Erythroblast (primary cell): Measurements from ENCODE around the gene AUTS2.
"Not testable (repeated sequence)": the region's sequence is repeated elsewhere in the genome, so short reads cannot be mapped to it uniquely, and the experiment has no call there.

Experiments used
- DNase-seq, 2 experiments: peaks; one replicate each; lab custom pipeline; 2025; lab: John Stamatoyannopoulos, UW
- GATA1 ChIP-seq: IDR thresholded peaks from 2 replicates; pipeline ENCODE4 v1.6.1; 2011; ENCODE audit warnings: low read depth, mild to moderate bottlenecking, control low read depth, low read length, moderate library complexity
- POLR2A ChIP-seq: IDR thresholded peaks from 2 replicates; pipeline ENCODE4 v1.6.1; 2011; ENCODE audit warnings: mild to moderate bottlenecking, low read length

The AUTS2 gene

DNA sequence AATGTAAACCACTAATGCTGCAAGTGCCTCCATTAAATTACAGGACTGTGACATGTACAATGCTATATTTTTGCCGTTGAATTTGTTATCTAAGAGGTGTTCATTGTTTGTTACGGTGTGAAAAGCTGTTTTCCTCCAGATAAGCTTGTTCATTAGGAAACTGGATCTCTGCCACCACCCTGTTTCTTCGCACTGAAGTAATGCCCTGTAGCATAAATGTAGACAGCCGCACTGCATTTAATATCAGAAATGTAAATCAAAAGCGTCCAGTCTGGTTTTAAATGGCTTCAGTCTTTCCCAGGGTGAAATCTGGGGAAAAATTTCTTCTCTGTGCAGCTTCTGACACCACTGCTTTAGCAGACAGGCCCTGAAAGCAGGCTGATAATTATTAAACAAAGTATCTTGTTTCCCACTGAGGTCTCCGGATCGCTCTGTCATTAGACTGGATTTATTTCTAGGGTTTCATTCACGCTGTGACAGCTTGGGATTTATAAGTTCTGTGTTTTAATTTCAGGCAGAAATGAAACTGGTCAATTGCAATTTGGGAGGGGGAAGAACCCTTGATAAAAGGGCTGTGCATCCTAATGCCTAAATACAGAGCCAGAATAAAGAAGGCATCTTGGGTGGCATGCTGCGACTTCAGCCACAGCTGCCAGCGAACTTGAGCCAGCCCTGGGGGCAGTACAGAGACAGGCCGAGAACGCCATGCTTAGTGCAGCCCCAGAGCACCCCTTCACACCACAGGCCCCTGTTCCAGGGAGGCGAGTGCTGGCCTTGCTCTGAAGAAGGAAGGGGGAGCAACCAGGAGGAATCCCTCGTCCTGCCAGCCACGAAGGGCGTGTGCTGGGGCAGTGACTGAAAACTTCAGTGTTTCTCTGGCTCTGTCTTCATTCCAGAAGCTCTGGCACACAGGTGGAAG lies 985.9 kb downstream of the AUTS2 start:
- no peak for TF ChIP-seq POLR2A
- DNase-seq, result no peak

DNA sequence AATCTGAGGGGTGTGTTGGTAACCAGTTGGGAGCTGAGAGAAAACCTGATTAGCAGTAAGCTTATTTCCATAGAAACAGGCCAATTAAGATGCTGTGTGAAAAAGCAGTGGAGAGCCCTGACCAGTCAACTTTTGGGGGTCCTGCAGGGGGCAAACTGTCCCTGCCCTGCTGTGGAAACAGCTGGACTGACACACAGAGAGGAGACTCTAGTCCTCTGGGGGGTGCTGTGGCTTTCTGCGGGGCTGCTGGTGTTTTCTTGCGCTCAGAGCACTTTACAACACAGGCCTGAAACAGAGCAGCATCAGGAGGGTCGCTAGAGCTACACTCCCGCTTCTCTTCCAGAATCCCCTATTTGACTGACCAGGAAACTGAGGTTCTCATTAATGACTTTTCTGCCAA lies 986.8 kb downstream of the AUTS2 start:
- no peak for DNase-seq
- TF ChIP-seq GATA1, result no peak
- no peak for TF ChIP-seq POLR2A

DNA sequence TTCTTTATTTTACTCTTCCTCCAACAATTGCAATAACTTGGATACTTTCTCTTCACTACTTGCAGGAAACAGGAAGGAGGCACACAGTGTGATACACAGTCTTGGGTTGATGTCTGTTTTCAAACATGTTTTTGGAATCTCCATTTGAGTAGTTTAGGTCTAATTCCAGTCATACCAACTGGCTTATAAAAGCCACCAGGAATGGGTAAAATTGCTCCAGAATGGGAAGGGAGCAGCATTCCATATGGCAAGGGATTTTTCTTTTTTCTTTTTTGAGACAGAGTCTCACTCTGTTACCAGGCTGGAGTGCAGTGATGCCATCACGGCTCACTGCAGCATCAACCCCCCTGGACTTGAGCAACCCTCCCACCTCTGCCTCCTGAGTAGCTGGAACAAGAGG lies 988.5 kb downstream of the AUTS2 start:
- no peak for TF ChIP-seq POLR2A
- DNase-seq, result no peak

DNA sequence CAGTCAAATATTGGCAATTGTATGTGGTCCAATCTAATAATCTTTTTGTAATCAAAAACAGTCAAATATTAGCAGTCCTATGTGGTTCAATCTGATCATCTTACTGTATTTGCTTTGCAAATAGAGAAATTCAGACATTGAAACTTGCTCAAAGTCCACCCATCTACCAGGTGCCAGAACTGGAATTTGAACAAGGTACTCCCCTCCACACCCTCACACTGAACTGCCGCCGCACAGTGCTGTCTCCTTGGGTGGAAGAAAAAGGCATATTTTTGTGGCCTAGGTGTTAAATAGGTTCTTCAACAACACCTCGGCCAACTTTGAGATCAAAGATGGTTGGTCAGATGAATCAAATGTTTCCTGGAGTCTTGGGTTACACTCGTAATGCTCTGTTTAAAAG lies 989.5 kb downstream of the AUTS2 start:
- no peak for DNase-seq
- no peak for TF ChIP-seq GATA1
- TF ChIP-seq POLR2A, result no peak

DNA sequence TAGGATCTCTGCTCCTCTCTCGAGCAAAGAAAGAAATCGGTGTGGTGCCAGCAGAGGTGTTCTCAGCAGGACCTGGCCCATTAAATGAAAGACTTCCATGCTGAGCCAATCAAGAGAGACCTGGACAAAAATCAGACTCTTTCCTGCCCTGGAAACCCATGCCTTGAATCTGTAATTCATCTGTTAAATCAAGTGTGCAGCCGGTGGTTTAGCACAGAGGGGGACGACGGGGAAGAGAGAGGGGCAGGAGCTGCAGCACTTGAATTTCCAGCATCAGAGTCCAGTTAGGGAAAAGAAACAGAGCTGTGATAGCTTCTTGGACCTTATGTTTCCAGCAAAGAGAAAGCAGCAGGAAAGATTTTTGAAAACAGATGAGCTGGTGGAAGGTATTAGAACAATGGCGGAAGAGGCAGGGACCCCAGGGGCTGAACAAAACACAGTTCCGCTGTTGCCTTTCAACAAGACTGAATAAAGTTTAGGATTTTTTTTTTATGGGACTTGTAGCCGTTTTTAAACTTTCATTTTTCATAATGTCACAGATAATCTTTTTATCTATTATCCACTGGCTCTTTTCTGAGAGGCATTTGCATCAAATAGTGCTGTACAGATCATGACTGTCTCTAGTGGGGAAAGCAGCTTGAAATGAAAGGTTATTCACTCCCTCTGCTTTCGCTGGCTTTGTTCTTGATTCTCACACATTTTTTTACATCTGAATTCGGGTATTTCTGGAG lies 990.1 kb downstream of the AUTS2 start:
- DNase-seq, result no peak
- no peak for TF ChIP-seq POLR2A
- TF ChIP-seq GATA1, result no peak

DNA sequence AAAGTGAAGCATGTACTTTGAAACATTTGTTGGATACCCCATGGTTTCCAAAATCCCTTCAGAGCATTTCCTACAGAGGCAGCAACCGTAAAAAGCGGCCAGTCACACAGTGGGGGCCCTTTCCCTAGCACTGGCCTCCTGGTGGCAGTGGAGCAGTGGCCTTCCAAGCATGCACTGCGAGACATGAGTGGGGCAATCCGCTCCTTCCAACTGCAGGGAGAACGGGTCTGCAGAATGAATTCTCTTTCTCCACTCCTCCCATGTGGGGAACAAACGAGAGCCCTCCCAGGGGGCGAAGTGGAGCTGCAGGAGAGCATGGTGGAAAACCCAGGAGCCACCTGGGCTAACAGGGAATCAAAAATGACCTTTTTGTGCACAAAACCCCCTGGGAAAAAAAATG lies 990.7 kb downstream of the AUTS2 start:
- TF ChIP-seq POLR2A (no peak), GATA1 (no peak)
- no peak for DNase-seq

DNA sequence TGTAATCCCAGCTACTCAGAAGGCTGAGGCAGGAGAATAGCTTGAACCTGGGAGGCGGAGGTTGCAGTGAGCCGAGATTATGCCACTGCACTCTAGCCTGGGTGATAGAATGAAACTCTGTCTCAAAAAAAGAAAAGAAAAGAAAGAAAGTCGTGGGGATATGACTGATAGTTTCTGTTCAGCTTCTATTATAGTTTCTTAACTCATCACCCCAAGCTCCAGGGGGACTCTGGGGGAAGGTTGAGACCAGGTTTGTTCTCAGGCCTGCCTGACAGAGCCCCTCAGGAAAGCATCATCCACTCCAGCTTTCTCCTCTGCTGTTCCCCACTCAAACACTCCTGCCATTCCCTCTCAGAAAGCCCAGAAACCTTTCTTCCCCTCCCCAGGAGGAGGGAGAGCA lies 991.3 kb downstream of the AUTS2 start:
- TF ChIP-seq GATA1 (no peak), POLR2A (no peak)
- no peak for DNase-seq

DNA sequence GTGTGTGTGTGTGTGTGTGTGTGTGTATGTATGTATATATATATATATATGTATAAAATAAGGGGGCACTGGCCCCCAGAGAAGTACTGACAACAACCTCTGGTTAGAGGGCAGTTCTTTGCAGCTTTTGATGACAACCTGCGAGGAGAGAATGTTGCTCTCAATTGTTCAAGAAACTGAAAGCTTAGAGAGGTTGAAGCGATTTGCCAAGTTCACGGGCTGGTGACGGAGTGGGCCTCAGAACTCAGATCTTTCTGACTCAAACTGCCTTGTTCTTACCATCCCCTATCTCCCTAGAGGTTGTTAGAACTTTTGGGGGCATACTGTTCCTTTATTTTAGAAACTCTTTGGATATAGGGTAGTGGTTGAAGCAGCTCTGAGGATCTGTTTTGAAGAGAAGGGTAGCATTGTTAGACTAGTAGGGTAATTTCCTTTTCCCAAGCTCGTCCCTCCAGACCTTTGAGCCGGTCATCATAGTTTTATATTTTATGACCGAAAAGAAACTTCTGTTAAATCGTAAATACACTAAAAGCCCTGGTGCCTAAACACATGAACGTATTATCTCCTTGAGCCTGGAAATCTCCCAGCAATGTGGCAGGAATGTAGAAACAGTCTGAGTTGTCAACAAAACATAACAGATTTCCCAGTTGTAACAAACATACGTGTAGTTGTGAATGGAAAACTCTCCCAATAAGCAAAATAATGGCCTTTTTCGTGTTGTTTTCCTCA lies 992.0 kb downstream of the AUTS2 start:
- no peak for TF ChIP-seq GATA1
- no peak for TF ChIP-seq POLR2A

DNA sequence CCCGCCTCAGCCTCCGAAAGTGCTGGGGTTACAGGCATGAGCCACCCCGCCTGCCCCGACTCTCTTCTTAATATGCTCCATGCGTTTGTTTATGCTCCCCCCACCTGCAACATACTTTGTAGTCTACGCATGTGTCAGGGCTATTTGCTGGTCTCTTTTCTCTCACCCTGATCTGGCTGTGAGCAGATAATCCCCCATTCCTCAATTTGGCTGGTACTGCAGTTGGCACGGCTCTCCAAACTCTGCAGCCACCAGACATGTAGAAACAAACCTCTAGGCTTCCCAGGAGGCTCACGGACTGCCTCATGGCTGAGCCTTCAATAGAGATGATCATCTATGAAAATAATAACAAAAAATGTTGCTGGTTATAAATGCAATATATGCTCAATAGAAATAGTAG lies 993.4 kb downstream of the AUTS2 start:
- DNase-seq, result no peak
- no peak for TF ChIP-seq GATA1
- no peak for TF ChIP-seq POLR2A

More for the DNA sequence above, 992.0 kb downstream of the AUTS2 start:
- no peak for DNase-seq

DNA sequence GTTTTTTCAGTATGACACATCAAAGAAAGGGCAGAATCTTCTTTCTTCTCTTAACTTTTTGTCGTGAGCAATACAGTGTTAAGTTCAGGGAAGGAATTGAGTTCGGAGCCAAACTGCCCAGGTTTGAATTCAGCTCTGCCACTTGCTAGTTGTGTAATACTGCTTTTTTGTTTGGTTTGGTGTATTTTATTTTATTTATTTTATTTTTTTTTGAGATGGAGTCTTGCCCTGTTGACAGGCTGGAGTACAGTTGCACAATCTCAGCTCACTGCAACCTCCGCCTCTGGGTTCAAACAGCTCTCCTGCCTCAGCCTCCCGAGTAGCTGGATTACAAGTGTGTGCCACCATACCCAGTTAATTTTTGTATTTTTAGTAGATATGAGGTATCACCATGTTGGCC lies 993.9 kb downstream of the AUTS2 start:
- no peak for DNase-seq
- TF ChIP-seq POLR2A (no peak), GATA1 (no peak)

DNA sequence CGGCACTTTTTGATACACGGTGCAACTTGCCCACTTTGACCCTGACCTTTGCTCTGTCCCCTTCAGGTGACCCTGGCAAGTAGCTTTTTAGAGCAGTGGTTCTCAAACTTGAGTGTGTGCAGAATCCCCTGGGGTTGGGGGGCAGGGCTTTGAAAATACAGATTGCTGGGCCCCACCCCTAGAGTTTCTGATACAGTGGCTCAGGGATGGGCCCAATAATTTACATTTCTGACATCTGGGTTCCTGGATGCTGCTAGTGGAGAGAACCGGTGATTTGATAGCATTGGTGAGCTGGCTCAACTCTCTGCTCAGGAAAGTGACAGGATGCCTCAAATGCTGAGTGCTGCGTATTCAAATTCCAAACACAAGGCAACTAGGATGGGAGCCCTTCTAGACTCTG lies 995.9 kb downstream of the AUTS2 start:
- TF ChIP-seq GATA1 (no peak), POLR2A (no peak)
- DNase-seq, result no peak

DNA sequence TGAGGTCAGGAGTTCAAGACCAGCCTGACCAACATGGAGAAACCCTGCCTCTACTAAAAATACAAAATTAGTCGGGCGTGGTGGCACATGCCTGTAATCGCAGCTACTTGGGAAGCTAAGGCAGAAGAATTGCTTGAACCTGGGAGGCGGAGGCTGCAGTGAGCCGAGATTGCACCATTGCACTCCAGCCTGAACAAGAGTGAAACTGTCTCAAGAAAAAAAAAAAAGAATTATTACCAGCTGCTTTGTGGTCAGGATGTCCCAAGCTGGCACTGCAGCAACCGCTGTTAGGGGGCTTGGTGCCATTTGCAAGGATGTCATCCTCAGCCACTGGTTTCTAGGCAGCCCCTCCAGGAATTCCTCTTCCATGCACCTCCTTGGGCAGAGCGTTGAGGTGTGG lies 996.6 kb downstream of the AUTS2 start:
- not testable (repeated sequence) for DNase-seq

DNA sequence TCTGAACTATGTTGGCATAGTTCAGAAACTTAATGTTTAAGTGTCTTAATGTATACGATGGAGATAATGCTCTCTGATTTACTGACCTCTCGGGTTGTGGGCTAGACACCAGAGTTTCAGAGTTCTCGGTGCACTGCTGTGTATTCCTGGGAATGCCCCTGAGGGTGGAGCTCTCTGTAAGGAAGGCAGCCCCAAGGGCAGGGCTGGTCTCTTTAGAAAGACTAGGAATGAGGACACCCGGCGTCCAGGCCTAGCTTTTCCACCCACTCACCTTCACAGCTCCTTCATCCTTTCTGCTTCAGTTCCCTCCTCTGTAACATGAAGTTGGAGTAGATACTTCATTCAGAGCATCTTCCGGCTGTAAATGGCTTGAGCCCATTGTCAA lies 997.1 kb downstream of the AUTS2 start:
- no peak for TF ChIP-seq GATA1
- no peak for TF ChIP-seq POLR2A

More for the DNA sequence above, 997.1 kb downstream of the AUTS2 start:
- no peak for DNase-seq
